Ovary (tissue), 3 donors: Measurements from ENCODE around the gene MAP2K5.

ENCODE experiments used
- CTCF ChIP-seq, 3 donors: fragments of 450-650 bp in 2 of 3; fragments of 200-600 bp in 1 of 3; IDR thresholded peaks; one replicate each; pipeline versions ENCODE4 v1.5.1 to v1.8.0; 2016 to 2022; ENCODE audit warnings: antibody characterized with exemption in 3 of 3, mild to moderate bottlenecking in 1 of 3
- POLR2A ChIP-seq: fragments of 450-650 bp; IDR thresholded peaks from one replicate; pipeline ENCODE4 v1.6.1; 2017; ENCODE audit warnings: antibody characterized with exemption, mild to moderate bottlenecking, moderate library complexity
- donor health status: DM: no; HTN: no; CAD: no.

GRCh38 chr15:67796196-67797127 is 254.0 kb downstream of the MAP2K5 start:
- TF ChIP-seq CTCF (IDR thresholded peaks at IDR 0.05) (no peak), POLR2A (no peak)
